Left lung (tissue), 10 donors: ENCODE results near the gene ATP13A3. TPM values are rescaled to one million over a fixed set of nuclear protein-coding genes. Genes with fewer than 3 reads are reported as not detected.

Source experiments
- ATAC-seq: fragments of 200-7000 bp; cut with Tn5 transposase; one replicate; pipeline ENCODE4 v1.9.1; 2020; ENCODE audit warnings: moderate library complexity
- DNase-seq, 4 donors: peaks; one replicate each; pipeline ENCODE4 v3.0.0-alpha.2; 2013 to 2020
- H3K27ac ChIP-seq, 2 donors: fragments of 200-600 bp; sonication (generic) in 1 of 2; one replicate each; pipeline versions ENCODE4 v1.5.0 to v1.8.0; 2020 to 2021
- H3K27me3 ChIP-seq, 2 donors: fragments of 200-600 bp; sonication (generic) in 1 of 2; one replicate each; pipeline versions ENCODE4 v1.5.0 to v1.8.0; 2020 to 2021
- H3K36me3 ChIP-seq, 2 donors: fragments of 200-600 bp; sonication (generic) in 1 of 2; one replicate each; pipeline versions ENCODE4 v1.5.0 to v1.8.0; 2020 to 2021
- H3K4me1 ChIP-seq, 2 donors: fragments of 200-600 bp; one replicate each; pipeline ENCODE4 v1.8.0; 2021
- H3K4me3 ChIP-seq, 2 donors: fragments of 200-600 bp; sonication (generic) in 1 of 2; one replicate each; pipeline versions ENCODE4 v1.5.0 to v1.8.0; 2020 to 2021; ENCODE audit warnings: mild to moderate bottlenecking in 1 of 2
- H3K9me3 ChIP-seq, 2 donors: fragments of 200-600 bp; sonication (generic) in 1 of 2; one replicate each; pipeline versions ENCODE4 v1.5.0 to v1.8.0; 2020 to 2021
- CTCF ChIP-seq, 2 donors: fragments of 200-600 bp; sonication (generic) in 1 of 2; IDR thresholded peaks; one replicate each; pipeline versions ENCODE4 v1.5.0 to v1.8.0; 2021; ENCODE audit warnings: antibody characterized with exemption in 2 of 2
- intact Hi-C, 2 donors: fragments of 100-400 bp; cut with DNase I; formaldehyde crosslinking; loops; one replicate each; pipeline versions ENCODE4 v1.11.2 to v1.14.2; 2022
- polyA plus RNA-seq, 6 donors: library from polyadenylated mRNA; unstranded; fragments of 120-200 nt; gene quantifications; one replicate each; pipeline ENCODE4 v1.2.1, GENCODE V29; 2013; ENCODE audit not compliant: insufficient read length in 6 of 6
- total RNA-seq, 2 donors: library from RNA; stranded (reverse); fragmentation: NEBNext Ultra II Directional; extraction: Animal tissue kit (Norgen Biotek cat#: 25700); gene quantifications; one replicate each; pipeline ENCODE4 v1.2.1, GENCODE V29; 2021
- donor health status: DM: no; HTN: yes; CAD: no.
- donor health status: DM: no; HTN: no; CAD: no.

ATP13A3 gene
- total and polyA plus RNA-seq, 8 donors: 52.0 to 123 (median 59.5) TPM

GRCh38 chr3:194401868-194402329, 84.9 kb downstream of the ATP13A3 start:
- H3K27ac ChIP-seq: no peak overlapping the region
- DNase-seq (peak in 1 of 4 donors; percentile 24), ATAC-seq (no peak)
- no peak overlapping the region for H3K4me3 ChIP-seq
- H3K9me3 ChIP-seq: no peaks in the 10 kb centered on the region
- no peak for TF ChIP-seq CTCF (IDR thresholded peaks at IDR 0.05)
- H3K4me1 ChIP-seq: peaks cover 6 to 16% of the 10 kb centered on the region in 2 donors
- intact Hi-C loops: no loop called here
- H3K27me3 ChIP-seq: peaks cover 15 to 32% of the 10 kb centered on the region in 2 donors
- H3K36me3 ChIP-seq: peaks cover 0 to 26% of the 10 kb centered on the region in 2 donors

GRCh38 chr3:194401346-194401745, 85.5 kb downstream of the ATP13A3 start:
- no peak for DNase-seq
- Histone ChIP-seq H3K9me3 (no peaks in the 10 kb centered on the region), H3K4me1 (peaks cover 6 to 22% of the 10 kb centered on the region in 2 donors), H3K36me3 (peaks cover 0 to 26% of the 10 kb centered on the region in 2 donors), H3K4me3 (no peak overlapping the region), H3K27me3 (peaks cover 19 to 37% of the 10 kb centered on the region in 2 donors), H3K27ac (no peak overlapping the region)
- no peak for TF ChIP-seq CTCF (IDR thresholded peaks at IDR 0.05)
- no peak for ATAC-seq
- intact Hi-C loops: no loop called here

GRCh38 chr3:194399874-194400411, 86.9 kb downstream of the ATP13A3 start:
- Histone ChIP-seq H3K36me3 (peaks cover 0 to 13% of the 10 kb centered on the region in 2 donors), H3K4me1 (peaks cover 6 to 23% of the 10 kb centered on the region in 2 donors), H3K27ac (no peak overlapping the region), H3K9me3 (no peaks in the 10 kb centered on the region), H3K27me3 (peaks cover 19 to 51% of the 10 kb centered on the region in 2 donors), H3K4me3 (no peak overlapping the region)
- TF ChIP-seq CTCF (IDR thresholded peaks at IDR 0.05): no peak
- ATAC-seq: no peak
- DNase-seq: no peak
- intact Hi-C loops: loop anchor here in 1 of 2 donors (5.0 kb wide), 1 partner anchor 58 kb away; no protein-coding TSS in a partner anchor

- ATAC-seq: no peak
- TF ChIP-seq CTCF (IDR thresholded peaks at IDR 0.05): no peak
- intact Hi-C loops: loop anchor here in 1 of 2 donors (5.0 kb wide), 1 partner anchor 57 kb away; no protein-coding TSS in a partner anchor
Observed at GRCh38 chr3:194399166-194399565, 87.6 kb downstream of the ATP13A3 start, which contains the start of gene GP5. GP5 (minus strand) TSS chr3:194399266; CDS start chr3:194398282, 984 bp downstream.

GRCh38 chr3:194397757-194398312, 89.0 kb downstream of the ATP13A3 start:
- Histone ChIP-seq H3K27ac (no peak overlapping the region), H3K4me3 (no peak overlapping the region), H3K27me3 (peaks cover 19 to 70% of the 10 kb centered on the region in 2 donors), H3K4me1 (peaks cover 6 to 23% of the 10 kb centered on the region in 2 donors), H3K36me3 (no peaks in the 10 kb centered on the region), H3K9me3 (no peaks in the 10 kb centered on the region)
- TF ChIP-seq CTCF (IDR thresholded peaks at IDR 0.05): no peak
- intact Hi-C loops: loop anchor here in 1 of 2 donors (5.0 kb wide), 1 partner anchor 56 kb away; no protein-coding TSS in a partner anchor
- DNase-seq: peak in 3 of 4 donors; percentile 13 to 74 (median 35)
- ATAC-seq: peak; percentile 10

More at GRCh38 chr3:194399166-194399565, 87.6 kb downstream of the ATP13A3 start, which contains the start of gene GP5:
- Histone ChIP-seq H3K4me1 (peaks cover 6 to 23% of the 10 kb centered on the region in 2 donors), H3K36me3 (peaks cover 0 to 7% of the 10 kb centered on the region in 2 donors), H3K27me3 (peaks cover 19 to 59% of the 10 kb centered on the region in 2 donors), H3K9me3 (no peaks in the 10 kb centered on the region), H3K27ac (no peak within 1 kb of the TSS), H3K4me3 (no peak within 1 kb of the TSS)
- no peak for DNase-seq
